Adrenal gland (tissue), 5 donors: ENCODE data around the gene OR4N5.

Source experiments
- POLR2A ChIP-seq, 2 donors: fragments of 450-650 bp; IDR thresholded peaks; one replicate each; pipeline ENCODE4 v1.6.1; 2017; ENCODE audit warnings: antibody characterized with exemption in 2 of 2, mild to moderate bottlenecking in 2 of 2, moderate library complexity in 1 of 2
- TF ChIP-seq, protein P1 (sequence below), 6 experiments: fragments of 450-650 bp in 4 of 6; fragments of 200-600 bp in 2 of 6; sonication (generic) in 1 of 6; IDR thresholded peaks; 1 replicate in 5 of 6; 2 replicates in 1 of 6; pipeline versions ENCODE4 v1.5.1 to v1.8.0; 2016 to 2021; ENCODE audit warnings: antibody characterized with exemption in 6 of 6, mild to moderate bottlenecking in 2 of 6, moderate library complexity in 1 of 6
- donor health status: DM: no; HTN: no; CAD: no.

DNA sequence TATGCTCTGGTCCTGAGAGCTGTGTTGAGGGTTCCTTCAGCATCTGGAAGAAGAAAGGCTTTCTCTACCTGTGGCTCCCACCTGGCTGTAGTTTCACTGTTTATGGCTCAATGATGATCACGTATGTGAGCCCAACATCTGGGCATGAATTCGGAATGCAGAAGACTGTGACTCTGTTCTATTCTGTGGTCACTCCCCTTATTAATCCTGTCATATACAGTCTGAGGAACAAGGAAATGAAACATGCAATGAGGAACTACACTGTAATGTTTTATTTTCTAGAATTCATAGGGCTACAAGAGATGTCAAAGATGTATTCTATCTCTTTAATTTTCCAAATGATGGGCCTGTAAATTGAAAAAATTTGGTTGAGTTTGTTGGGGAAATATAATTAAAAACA lies 41.3 kb downstream of the OR4N5 start:
- TF ChIP-seq, protein P1, sequence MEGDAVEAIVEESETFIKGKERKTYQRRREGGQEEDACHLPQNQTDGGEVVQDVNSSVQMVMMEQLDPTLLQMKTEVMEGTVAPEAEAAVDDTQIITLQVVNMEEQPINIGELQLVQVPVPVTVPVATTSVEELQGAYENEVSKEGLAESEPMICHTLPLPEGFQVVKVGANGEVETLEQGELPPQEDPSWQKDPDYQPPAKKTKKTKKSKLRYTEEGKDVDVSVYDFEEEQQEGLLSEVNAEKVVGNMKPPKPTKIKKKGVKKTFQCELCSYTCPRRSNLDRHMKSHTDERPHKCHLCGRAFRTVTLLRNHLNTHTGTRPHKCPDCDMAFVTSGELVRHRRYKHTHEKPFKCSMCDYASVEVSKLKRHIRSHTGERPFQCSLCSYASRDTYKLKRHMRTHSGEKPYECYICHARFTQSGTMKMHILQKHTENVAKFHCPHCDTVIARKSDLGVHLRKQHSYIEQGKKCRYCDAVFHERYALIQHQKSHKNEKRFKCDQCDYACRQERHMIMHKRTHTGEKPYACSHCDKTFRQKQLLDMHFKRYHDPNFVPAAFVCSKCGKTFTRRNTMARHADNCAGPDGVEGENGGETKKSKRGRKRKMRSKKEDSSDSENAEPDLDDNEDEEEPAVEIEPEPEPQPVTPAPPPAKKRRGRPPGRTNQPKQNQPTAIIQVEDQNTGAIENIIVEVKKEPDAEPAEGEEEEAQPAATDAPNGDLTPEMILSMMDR (IDR thresholded peaks at IDR 0.05): no peak
- TF ChIP-seq POLR2A (IDR thresholded peaks at IDR 0.05): no peak
